GM23338 (cell line): Measurements from ENCODE around the gene FMN1.

ENCODE experiments used
- CREB1 ChIP-seq: fragments of 250-450 bp; sonication (Bioruptor Pico); IDR thresholded peaks from 2 replicates; pipeline ENCODE4 v1.5.0; 2020; ENCODE audit warnings: low read depth, mild to moderate bottlenecking, moderate library complexity
- EZH2 ChIP-seq: fragments of 200-600 bp; sonication (generic); IDR thresholded peaks from one replicate; pipeline ENCODE4 v1.8.0; 2017; ENCODE audit warnings: antibody characterized with exemption, mild to moderate bottlenecking, low read depth; ENCODE audit not compliant: unreplicated experiment
- EZH2phosphoT487 ChIP-seq: fragments of 200-600 bp; sonication (generic); IDR thresholded peaks from one replicate; pipeline ENCODE4 v1.8.1; 2018; ENCODE audit warnings: antibody characterized with exemption; ENCODE audit not compliant: unreplicated experiment
- STAT1 ChIP-seq: IDR thresholded peaks from one replicate; pipeline ENCODE4 v1.6.1; 2016; ENCODE audit warnings: antibody characterized with exemption; ENCODE audit not compliant: unreplicated experiment
- ZNF331 ChIP-seq: fragments of 250-450 bp; sonication (Bioruptor Pico); IDR thresholded peaks from 2 replicates; pipeline ENCODE4 v1.5.0; 2020; ENCODE audit warnings: low read depth, mild to moderate bottlenecking, moderate library complexity
- TF ChIP-seq, protein P1 (sequence below): IDR thresholded peaks from one replicate; pipeline ENCODE4 v1.6.1; 2018; ENCODE audit warnings: antibody characterized with exemption; ENCODE audit not compliant: unreplicated experiment
- TF ChIP-seq, protein P2 (sequence below), 2 experiments: fragments of 200-600 bp in 1 of 2; sonication (generic) in 1 of 2; conservative IDR thresholded peaks; 2 replicates each; pipeline versions ENCODE4 v1.5.1 to v1.6.1; 2016 to 2017; ENCODE audit warnings: antibody characterized with exemption in 2 of 2, low read depth in 2 of 2, mild to moderate bottlenecking in 2 of 2, moderate library complexity in 1 of 2

DNA sequence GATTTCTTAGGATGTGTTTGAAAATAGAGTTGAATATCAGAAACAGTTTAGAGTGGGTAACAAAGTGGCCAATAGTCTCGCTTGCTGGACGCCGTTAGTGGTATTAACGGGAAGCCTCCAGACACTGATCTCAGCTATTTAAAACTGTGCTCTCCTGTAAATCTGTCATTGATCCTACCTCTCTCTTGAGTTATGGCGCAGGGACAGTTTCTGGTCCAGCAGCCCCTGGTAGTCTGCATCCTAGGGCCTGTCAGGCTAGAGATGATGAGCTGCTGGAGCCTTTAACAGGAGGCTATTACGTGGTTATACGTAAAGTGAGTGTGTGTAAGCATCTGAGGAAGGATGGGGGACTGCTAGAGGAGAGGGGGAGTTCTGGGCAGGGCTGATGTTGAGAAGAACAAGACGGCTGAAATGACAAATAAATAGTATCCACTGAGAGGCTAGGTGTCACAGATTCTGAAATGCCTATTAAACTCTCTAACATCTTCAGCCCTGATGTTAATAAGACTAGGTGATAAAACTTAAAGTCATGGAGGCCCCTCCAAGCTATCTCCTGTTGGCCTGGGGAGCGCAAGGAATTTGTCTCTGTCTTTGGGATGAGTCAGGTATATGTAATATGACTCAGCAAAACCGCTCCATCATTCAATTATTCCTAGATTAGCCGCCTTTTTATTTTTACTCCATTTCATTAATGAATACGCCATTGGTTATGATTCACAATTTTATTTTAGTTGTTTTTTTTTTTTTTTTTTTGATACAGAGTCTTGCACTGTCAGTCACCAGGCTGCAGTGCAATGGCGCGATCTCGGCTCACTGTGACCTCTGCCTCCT lies 321.0 kb downstream of the FMN1 start:
- TF ChIP-seq, protein P1, sequence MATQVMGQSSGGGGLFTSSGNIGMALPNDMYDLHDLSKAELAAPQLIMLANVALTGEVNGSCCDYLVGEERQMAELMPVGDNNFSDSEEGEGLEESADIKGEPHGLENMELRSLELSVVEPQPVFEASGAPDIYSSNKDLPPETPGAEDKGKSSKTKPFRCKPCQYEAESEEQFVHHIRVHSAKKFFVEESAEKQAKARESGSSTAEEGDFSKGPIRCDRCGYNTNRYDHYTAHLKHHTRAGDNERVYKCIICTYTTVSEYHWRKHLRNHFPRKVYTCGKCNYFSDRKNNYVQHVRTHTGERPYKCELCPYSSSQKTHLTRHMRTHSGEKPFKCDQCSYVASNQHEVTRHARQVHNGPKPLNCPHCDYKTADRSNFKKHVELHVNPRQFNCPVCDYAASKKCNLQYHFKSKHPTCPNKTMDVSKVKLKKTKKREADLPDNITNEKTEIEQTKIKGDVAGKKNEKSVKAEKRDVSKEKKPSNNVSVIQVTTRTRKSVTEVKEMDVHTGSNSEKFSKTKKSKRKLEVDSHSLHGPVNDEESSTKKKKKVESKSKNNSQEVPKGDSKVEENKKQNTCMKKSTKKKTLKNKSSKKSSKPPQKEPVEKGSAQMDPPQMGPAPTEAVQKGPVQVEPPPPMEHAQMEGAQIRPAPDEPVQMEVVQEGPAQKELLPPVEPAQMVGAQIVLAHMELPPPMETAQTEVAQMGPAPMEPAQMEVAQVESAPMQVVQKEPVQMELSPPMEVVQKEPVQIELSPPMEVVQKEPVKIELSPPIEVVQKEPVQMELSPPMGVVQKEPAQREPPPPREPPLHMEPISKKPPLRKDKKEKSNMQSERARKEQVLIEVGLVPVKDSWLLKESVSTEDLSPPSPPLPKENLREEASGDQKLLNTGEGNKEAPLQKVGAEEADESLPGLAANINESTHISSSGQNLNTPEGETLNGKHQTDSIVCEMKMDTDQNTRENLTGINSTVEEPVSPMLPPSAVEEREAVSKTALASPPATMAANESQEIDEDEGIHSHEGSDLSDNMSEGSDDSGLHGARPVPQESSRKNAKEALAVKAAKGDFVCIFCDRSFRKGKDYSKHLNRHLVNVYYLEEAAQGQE: no peak
- TF ChIP-seq, protein P2, sequence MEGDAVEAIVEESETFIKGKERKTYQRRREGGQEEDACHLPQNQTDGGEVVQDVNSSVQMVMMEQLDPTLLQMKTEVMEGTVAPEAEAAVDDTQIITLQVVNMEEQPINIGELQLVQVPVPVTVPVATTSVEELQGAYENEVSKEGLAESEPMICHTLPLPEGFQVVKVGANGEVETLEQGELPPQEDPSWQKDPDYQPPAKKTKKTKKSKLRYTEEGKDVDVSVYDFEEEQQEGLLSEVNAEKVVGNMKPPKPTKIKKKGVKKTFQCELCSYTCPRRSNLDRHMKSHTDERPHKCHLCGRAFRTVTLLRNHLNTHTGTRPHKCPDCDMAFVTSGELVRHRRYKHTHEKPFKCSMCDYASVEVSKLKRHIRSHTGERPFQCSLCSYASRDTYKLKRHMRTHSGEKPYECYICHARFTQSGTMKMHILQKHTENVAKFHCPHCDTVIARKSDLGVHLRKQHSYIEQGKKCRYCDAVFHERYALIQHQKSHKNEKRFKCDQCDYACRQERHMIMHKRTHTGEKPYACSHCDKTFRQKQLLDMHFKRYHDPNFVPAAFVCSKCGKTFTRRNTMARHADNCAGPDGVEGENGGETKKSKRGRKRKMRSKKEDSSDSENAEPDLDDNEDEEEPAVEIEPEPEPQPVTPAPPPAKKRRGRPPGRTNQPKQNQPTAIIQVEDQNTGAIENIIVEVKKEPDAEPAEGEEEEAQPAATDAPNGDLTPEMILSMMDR (conservative IDR thresholded peaks at IDR 0.05; ENCODE audit: low read depth in 2 of 2): no peak
- no peak for TF ChIP-seq STAT1
- no peak for TF ChIP-seq ZNF331 (CRISPR knock-in tag)
- TF ChIP-seq EZH2phosphoT487: no peak
- TF ChIP-seq EZH2: no peak
- TF ChIP-seq CREB1 (CRISPR knock-in tag): no peak
